ENCODE measurements around the gene ZNF787.
"Not testable (repeated sequence)": the region's sequence is repeated elsewhere in the genome, so short reads cannot be mapped to it uniquely, and the experiment has no call there.

ZNF787 gene

GRCh38 chr19:56155124-56155687 is 34.1 kb upstream of the ZNF787 start:
- Histone ChIP-seq H3K4me3 (ENCODE audit: low read length) (no peak overlapping the region), H3K4me1 (ENCODE audit: control insufficient read depth, insufficient read depth, low read length) (no peaks in the 10 kb centered on the region), H3K36me3 (ENCODE audit: control insufficient read depth, insufficient read depth, low read length, severe bottlenecking) (peaks cover 30% of the 10 kb centered on the region), H3K27me3 (replicated peaks; ENCODE audit: control insufficient read depth, insufficient read depth, low read length) (no peaks in the 10 kb centered on the region), H3K9ac (ENCODE audit: low read length) (no peak overlapping the region), H3K9me3 (ENCODE audit: control insufficient read depth, low read length) (no peaks in the 10 kb centered on the region)
- DNase-seq (ENCODE audit: low read depth) = no peak

DNA sequence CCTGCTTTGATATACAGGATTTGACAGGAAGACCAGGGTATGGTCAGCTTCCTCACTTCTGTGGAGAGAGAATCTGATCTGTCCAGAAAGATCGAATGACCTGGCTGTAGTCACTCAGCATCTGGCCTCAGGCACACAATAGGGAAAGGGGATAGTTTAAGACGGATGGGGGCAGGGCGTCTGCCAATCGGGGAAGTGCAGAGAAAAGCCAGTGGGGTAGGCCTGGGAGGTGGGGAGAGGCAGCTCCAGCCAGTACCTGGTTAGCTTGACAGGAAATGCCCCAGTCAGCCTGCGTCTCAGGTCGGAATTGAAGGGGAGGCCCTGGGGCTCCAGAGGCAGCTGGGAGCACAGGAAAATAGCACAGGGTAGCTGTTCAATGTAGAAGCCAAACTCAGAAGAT is 32.4 kb upstream of the ZNF787 start:
- no peak for DNase-seq (ENCODE audit: low read depth)
- H3K9ac ChIP-seq (ENCODE audit: low read length) = no peak overlapping the region

GRCh38 chr19:56152644-56153043 is 31.5 kb upstream of the ZNF787 start:
- Histone ChIP-seq H3K36me3 (ENCODE audit: control insufficient read depth, insufficient read depth, low read length, severe bottlenecking) (peaks cover 17% of the 10 kb centered on the region), H3K4me3 (ENCODE audit: low read length) (no peak overlapping the region)

More for the DNA sequence above, 32.4 kb upstream of the ZNF787 start:
- H3K9me3 ChIP-seq (ENCODE audit: control insufficient read depth, low read length) = no peaks in the 10 kb centered on the region
- H3K36me3 ChIP-seq (ENCODE audit: control insufficient read depth, insufficient read depth, low read length, severe bottlenecking) = peaks cover 17% of the 10 kb centered on the region
- H3K4me3 ChIP-seq (ENCODE audit: low read length) = no peak overlapping the region
- H3K4me1 ChIP-seq (ENCODE audit: control insufficient read depth, insufficient read depth, low read length) = no peaks in the 10 kb centered on the region
- H3K27me3 ChIP-seq (replicated peaks; ENCODE audit: control insufficient read depth, insufficient read depth, low read length) = no peaks in the 10 kb centered on the region

DNA sequence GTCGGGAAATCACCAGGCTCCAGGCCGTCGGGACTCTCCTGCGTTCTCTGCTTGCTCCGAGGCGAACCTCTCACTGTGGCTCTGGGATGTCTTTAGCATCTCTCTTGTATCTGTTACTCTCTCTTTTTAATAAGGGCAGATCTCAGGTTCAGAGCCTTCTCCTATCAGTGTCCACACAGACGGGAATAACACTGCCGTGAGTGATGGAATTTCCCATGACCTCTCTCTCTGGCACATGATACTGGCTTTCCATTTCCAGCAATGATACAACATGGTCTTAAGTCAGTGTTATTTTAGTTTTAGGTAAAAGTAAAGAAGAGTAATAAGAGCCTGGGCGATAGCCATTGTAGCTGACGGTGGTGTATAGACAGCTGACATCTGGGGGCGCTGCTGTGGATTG is 29.3 kb upstream of the ZNF787 start:
- no peak for DNase-seq (ENCODE audit: low read depth)
- no peaks in the 10 kb centered on the region for H3K9me3 ChIP-seq (ENCODE audit: control insufficient read depth, low read length)
- H3K4me3 ChIP-seq (ENCODE audit: low read length) = no peak overlapping the region
- H3K36me3 ChIP-seq (ENCODE audit: control insufficient read depth, insufficient read depth, low read length, severe bottlenecking) = peaks cover 9% of the 10 kb centered on the region
- no peaks in the 10 kb centered on the region for H3K4me1 ChIP-seq (ENCODE audit: control insufficient read depth, insufficient read depth, low read length)
- no peak overlapping the region for H3K9ac ChIP-seq (ENCODE audit: low read length)
- no peaks in the 10 kb centered on the region for H3K27me3 ChIP-seq (replicated peaks; ENCODE audit: control insufficient read depth, insufficient read depth, low read length)

More at GRCh38 chr19:56152644-56153043, 31.5 kb upstream of the ZNF787 start:
- no peak overlapping the region for H3K9ac ChIP-seq (ENCODE audit: low read length)
- H3K27me3 ChIP-seq (replicated peaks; ENCODE audit: control insufficient read depth, insufficient read depth, low read length) = no peaks in the 10 kb centered on the region
- no peak for DNase-seq (ENCODE audit: low read depth)
- H3K4me1 ChIP-seq (ENCODE audit: control insufficient read depth, insufficient read depth, low read length) = no peaks in the 10 kb centered on the region
- no peaks in the 10 kb centered on the region for H3K9me3 ChIP-seq (ENCODE audit: control insufficient read depth, low read length)

DNA sequence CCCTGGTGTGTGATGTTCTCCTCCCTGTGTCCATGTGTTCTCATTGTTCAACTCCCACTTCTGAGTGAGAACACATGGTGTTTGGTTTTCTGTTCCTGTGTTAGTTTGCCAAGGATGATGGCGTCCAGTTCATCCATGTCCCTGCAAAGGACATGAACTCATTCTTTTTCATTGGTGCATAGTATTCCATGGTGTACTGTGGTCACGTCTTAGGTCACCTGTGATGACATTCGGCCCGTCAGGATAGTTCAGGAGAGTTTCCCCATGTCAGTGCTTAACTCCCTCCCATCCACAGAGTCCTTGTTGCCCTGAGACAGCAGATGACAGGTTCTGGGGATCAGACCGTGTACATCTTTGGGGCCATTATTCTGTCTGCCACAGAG is 28.6 kb upstream of the ZNF787 start:
- Histone ChIP-seq H3K27me3 (replicated peaks; ENCODE audit: control insufficient read depth, insufficient read depth, low read length) (no peaks in the 10 kb centered on the region), H3K4me3 (ENCODE audit: low read length) (no peak overlapping the region), H3K9me3 (ENCODE audit: control insufficient read depth, low read length) (no peaks in the 10 kb centered on the region), H3K4me1 (ENCODE audit: control insufficient read depth, insufficient read depth, low read length) (no peaks in the 10 kb centered on the region), H3K36me3 (ENCODE audit: control insufficient read depth, insufficient read depth, low read length, severe bottlenecking) (peaks cover 2% of the 10 kb centered on the region), H3K9ac (ENCODE audit: low read length) (no peak overlapping the region)
- DNase-seq (ENCODE audit: low read depth) = no peak

- H3K9ac ChIP-seq (ENCODE audit: low read length); H3K36me3 ChIP-seq (ENCODE audit: control insufficient read depth, insufficient read depth, low read length, severe bottlenecking); H3K4me3 ChIP-seq (ENCODE audit: low read length); H3K27me3 ChIP-seq (replicated peaks; ENCODE audit: control insufficient read depth, insufficient read depth, low read length); DNase-seq (ENCODE audit: low read depth); H3K4me1 ChIP-seq (ENCODE audit: control insufficient read depth, insufficient read depth, low read length); H3K9me3 ChIP-seq (ENCODE audit: control insufficient read depth, low read length): not testable (repeated sequence)
Observed at GRCh38 chr19:56148955-56149655, 28.0 kb upstream of the ZNF787 start.

DNA sequence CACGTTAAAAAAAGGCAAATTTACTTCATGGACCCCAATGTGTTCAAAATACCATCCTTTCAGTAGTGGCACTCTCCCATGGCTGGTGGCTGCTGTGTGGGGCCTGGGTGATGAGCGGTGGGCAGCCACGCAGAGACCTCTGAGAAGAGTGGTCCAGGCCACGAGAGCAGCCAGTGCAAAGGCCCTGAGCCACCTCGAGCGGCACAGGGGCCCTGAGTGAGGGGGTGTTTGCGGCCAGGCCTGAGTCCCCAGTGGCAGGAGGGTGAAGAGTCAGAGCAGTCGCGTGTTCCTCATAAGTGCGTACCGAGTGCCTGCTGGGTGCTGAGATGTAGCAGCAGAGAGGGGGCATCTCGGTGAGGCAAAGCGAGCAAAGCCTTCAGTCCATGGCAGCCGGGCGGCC is 27.0 kb upstream of the ZNF787 start:
- no peaks in the 10 kb centered on the region for H3K27me3 ChIP-seq (replicated peaks; ENCODE audit: control insufficient read depth, insufficient read depth, low read length)

DNA sequence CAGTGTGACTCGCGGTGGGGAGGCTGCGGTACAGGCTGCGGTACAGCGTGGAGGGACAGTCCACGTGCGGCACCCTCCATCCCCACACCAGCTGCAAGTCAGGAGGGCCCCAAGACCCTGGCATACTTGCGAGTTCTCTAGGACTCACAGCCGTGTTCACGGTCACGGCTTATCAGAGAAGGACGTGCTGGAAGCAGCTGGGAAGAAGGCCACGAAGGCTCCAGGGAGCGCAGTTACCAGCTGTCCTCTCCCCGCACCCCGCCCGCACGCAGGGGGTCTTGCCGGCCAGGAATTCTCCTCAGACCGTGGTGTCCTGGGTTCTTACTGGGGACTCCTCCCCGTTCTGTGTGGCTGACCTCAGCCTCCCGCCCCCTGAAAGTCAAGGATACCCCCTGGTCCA is 26.2 kb upstream of the ZNF787 start:
- Histone ChIP-seq H3K9me3 (ENCODE audit: control insufficient read depth, low read length) (no peaks in the 10 kb centered on the region), H3K9ac (ENCODE audit: low read length) (no peak overlapping the region), H3K27me3 (replicated peaks; ENCODE audit: control insufficient read depth, insufficient read depth, low read length) (no peaks in the 10 kb centered on the region), H3K36me3 (ENCODE audit: control insufficient read depth, insufficient read depth, low read length, severe bottlenecking) (no peaks in the 10 kb centered on the region), H3K4me3 (ENCODE audit: low read length) (no peak overlapping the region), H3K4me1 (ENCODE audit: control insufficient read depth, insufficient read depth, low read length) (peaks cover 4% of the 10 kb centered on the region)
- DNase-seq (ENCODE audit: low read depth) = no peak

More for the DNA sequence above, 27.0 kb upstream of the ZNF787 start:
- Histone ChIP-seq H3K9me3 (ENCODE audit: control insufficient read depth, low read length) (no peaks in the 10 kb centered on the region), H3K4me1 (ENCODE audit: control insufficient read depth, insufficient read depth, low read length) (peaks cover 2% of the 10 kb centered on the region), H3K36me3 (ENCODE audit: control insufficient read depth, insufficient read depth, low read length, severe bottlenecking) (no peaks in the 10 kb centered on the region), H3K4me3 (ENCODE audit: low read length) (no peak overlapping the region), H3K9ac (ENCODE audit: low read length) (no peak overlapping the region)
- no peak for DNase-seq (ENCODE audit: low read depth)

- no peak overlapping the region for H3K9ac ChIP-seq (ENCODE audit: low read length)
- no peaks in the 10 kb centered on the region for H3K9me3 ChIP-seq (ENCODE audit: control insufficient read depth, low read length)
- H3K27me3 ChIP-seq (replicated peaks; ENCODE audit: control insufficient read depth, insufficient read depth, low read length) = no peaks in the 10 kb centered on the region
- peaks cover 8% of the 10 kb centered on the region for H3K4me1 ChIP-seq (ENCODE audit: control insufficient read depth, insufficient read depth, low read length)
- no peak overlapping the region for H3K4me3 ChIP-seq (ENCODE audit: low read length)
- no peaks in the 10 kb centered on the region for H3K36me3 ChIP-seq (ENCODE audit: control insufficient read depth, insufficient read depth, low read length, severe bottlenecking)
- DNase-seq (ENCODE audit: low read depth) = no peak
Observed at GRCh38 chr19:56146904-56147303, 25.8 kb upstream of the ZNF787 start.

- no peaks in the 10 kb centered on the region for H3K9me3 ChIP-seq (ENCODE audit: control insufficient read depth, low read length)
- no peak overlapping the region for H3K4me3 ChIP-seq (ENCODE audit: low read length)
- H3K9ac ChIP-seq (ENCODE audit: low read length) = no peak overlapping the region
- H3K27me3 ChIP-seq (replicated peaks; ENCODE audit: control insufficient read depth, insufficient read depth, low read length) = no peaks in the 10 kb centered on the region
- DNase-seq (ENCODE audit: low read depth) = no peak
- H3K4me1 ChIP-seq (ENCODE audit: control insufficient read depth, insufficient read depth, low read length) = peaks cover 12% of the 10 kb centered on the region
- no peaks in the 10 kb centered on the region for H3K36me3 ChIP-seq (ENCODE audit: control insufficient read depth, insufficient read depth, low read length, severe bottlenecking)
Observed at GRCh38 chr19:56145698-56146097, 24.6 kb upstream of the ZNF787 start.

DNA sequence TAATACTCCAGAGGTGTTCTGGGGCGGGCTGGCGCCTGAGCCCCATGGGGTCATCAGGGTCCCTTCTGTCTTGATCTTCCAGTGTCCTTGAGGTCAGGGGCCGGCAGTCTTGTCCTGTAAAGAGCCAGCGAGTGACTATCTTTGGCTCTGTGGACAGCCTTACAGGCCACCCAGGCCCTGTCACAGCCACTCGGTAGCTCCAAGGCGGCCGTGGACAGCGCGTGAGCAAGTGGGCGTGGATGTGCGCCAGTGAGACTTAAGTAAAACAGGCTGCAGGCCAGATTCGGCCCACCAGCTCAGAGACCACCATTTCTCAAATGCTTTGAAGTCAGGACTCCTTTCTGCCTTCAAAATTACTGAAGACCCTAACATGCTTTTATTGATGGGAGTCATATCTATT is 23.7 kb upstream of the ZNF787 start:
- no peaks in the 10 kb centered on the region for H3K36me3 ChIP-seq (ENCODE audit: control insufficient read depth, insufficient read depth, low read length, severe bottlenecking)
- H3K9me3 ChIP-seq (ENCODE audit: control insufficient read depth, low read length) = no peaks in the 10 kb centered on the region
- no peak for DNase-seq (ENCODE audit: low read depth)

DNA sequence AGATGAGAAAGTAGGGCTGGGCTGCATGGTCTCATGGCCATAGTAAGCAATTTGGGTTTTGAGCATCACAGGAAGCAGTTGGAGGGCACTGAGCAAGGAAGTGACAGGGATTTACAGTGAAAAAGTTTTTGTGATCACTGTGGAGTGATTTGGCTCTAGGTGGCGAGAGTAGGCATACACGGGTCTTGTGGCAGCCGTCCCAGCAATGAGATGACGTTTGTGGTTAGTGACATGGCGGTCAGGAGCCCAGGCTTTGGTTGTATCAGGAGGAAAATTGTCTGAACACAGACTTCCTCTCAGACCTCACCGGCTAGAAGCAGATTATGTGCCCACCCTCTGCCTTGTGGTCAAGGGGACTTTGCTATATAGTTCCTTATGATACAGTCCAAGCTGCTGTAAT is 23.3 kb upstream of the ZNF787 start:
- Histone ChIP-seq H3K4me3 (ENCODE audit: low read length) (no peak overlapping the region), H3K36me3 (ENCODE audit: control insufficient read depth, insufficient read depth, low read length, severe bottlenecking) (no peaks in the 10 kb centered on the region), H3K27me3 (replicated peaks; ENCODE audit: control insufficient read depth, insufficient read depth, low read length) (no peaks in the 10 kb centered on the region), H3K9ac (ENCODE audit: low read length) (no peak overlapping the region), H3K4me1 (ENCODE audit: control insufficient read depth, insufficient read depth, low read length) (peaks cover 19% of the 10 kb centered on the region), H3K9me3 (ENCODE audit: control insufficient read depth, low read length) (no peaks in the 10 kb centered on the region)
- DNase-seq (ENCODE audit: low read depth) = no peak

More for the DNA sequence above, 23.7 kb upstream of the ZNF787 start:
- no peak overlapping the region for H3K4me3 ChIP-seq (ENCODE audit: low read length)
- no peak overlapping the region for H3K9ac ChIP-seq (ENCODE audit: low read length)
- H3K27me3 ChIP-seq (replicated peaks; ENCODE audit: control insufficient read depth, insufficient read depth, low read length) = no peaks in the 10 kb centered on the region
- peaks cover 16% of the 10 kb centered on the region for H3K4me1 ChIP-seq (ENCODE audit: control insufficient read depth, insufficient read depth, low read length)
